ENCODE measurements around the gene SERPING1. TPM values are rescaled to one million over a fixed set of nuclear protein-coding genes. Genes with fewer than 3 reads are reported as not detected.

Gene SERPING1
- polyA plus RNA-seq, 1 of the 3 experiments (the other 2 are of a cell fraction), result 4.5 TPM

DNA sequence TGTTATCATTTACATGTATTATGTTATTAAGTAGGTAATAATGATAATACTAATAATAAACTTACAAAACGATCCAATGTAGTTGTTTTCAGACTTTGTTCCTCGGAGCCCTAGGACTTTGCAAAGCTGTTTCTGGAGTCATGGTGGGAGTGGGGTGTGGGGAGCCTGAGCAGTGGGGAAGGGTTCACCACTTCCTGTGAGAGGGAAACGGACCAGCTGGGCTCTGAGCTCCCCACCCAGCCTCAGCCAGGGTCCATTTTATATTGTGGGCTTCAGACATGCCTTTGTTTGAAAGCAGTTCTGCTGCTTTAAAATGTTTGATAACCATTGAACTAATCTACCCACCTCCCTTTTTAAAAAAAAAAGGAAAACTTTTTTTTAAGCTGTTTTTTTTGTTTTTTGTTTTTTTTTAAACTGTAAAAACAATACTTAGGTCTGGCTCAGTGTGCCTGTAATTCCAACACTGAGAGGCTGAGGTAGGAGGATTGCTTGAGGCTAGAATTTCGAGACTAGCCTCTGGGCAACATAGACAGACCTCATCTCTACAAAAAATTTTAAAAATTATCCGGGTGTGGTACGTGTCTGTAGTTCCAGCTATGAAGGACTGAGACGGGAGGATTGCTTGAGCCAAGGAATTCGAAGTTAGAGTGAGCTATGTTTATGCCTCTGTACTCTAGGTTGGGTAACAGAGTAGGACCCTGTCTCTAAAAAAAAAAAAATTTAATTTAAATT lies 7.0 kb downstream of the SERPING1 start:
- Histone ChIP-seq H3K27me3 (ENCODE audit: insufficient read depth) (no peaks in the 10 kb centered on the region; the same call in 1 of the 2 replicates), H3F3A (replicated peaks; ENCODE audit: insufficient read depth) (no peaks in the 10 kb centered on the region), H4K20me1 (ENCODE audit: insufficient read depth) (no peaks in the 10 kb centered on the region), H3K9me3 (no peaks in the 10 kb centered on the region), H3K27ac (ENCODE audit: low read depth in 2 of 2, low read length in 1 of 2) (no peak overlapping the region), H3K79me2 (ENCODE audit: insufficient read depth) (no peaks in the 10 kb centered on the region), H2AFZ (ENCODE audit: low read depth) (no peak overlapping the region), H3K36me3 (replicated peaks in 1 of 2; ENCODE audit: control insufficient read depth in 1 of 2, insufficient read depth in 2 of 2, low read length in 1 of 2) (no peaks in the 10 kb centered on the region), H3K4me1 (ENCODE audit: control insufficient read depth in 1 of 2, insufficient read depth in 2 of 2, low read depth in 1 of 2, low read length in 1 of 2) (no peaks in the 10 kb centered on the region), H3K9me2 (no peaks in the 10 kb centered on the region), H3K4me3 (ENCODE audit: low read depth in 2 of 2, low read length in 1 of 2) (no peak overlapping the region), H3K4me2 (no peak overlapping the region), H3K9ac (no peak overlapping the region)
- ChIA-PET CTCF (interaction anchor here (1.0 to 2.1 kb wide), 3 partner anchors 36 to 196 kb away, joined by 3 to 6 read pairs (median 6); partner anchors contain the start of gene UBE2L6), POLR2A (interaction anchor here (0.7 kb wide), 1 partner anchor 108 kb away, joined by 4 read pairs; the partner anchor contains the start of gene TMX2)
- no peak for DNase-seq
- TF ChIP-seq YY1 (IDR thresholded peaks at IDR 0.05; ENCODE audit: low read depth), result no peak
- TF ChIP-seq FOXM1 (IDR thresholded peaks at IDR 0.05; ENCODE audit: low read depth), result no peak
- TF ChIP-seq TCF12 (IDR thresholded peaks at IDR 0.05), result no peak
- no peak for TF ChIP-seq JUND (IDR thresholded peaks at IDR 0.05)
- TF ChIP-seq, protein P1, sequence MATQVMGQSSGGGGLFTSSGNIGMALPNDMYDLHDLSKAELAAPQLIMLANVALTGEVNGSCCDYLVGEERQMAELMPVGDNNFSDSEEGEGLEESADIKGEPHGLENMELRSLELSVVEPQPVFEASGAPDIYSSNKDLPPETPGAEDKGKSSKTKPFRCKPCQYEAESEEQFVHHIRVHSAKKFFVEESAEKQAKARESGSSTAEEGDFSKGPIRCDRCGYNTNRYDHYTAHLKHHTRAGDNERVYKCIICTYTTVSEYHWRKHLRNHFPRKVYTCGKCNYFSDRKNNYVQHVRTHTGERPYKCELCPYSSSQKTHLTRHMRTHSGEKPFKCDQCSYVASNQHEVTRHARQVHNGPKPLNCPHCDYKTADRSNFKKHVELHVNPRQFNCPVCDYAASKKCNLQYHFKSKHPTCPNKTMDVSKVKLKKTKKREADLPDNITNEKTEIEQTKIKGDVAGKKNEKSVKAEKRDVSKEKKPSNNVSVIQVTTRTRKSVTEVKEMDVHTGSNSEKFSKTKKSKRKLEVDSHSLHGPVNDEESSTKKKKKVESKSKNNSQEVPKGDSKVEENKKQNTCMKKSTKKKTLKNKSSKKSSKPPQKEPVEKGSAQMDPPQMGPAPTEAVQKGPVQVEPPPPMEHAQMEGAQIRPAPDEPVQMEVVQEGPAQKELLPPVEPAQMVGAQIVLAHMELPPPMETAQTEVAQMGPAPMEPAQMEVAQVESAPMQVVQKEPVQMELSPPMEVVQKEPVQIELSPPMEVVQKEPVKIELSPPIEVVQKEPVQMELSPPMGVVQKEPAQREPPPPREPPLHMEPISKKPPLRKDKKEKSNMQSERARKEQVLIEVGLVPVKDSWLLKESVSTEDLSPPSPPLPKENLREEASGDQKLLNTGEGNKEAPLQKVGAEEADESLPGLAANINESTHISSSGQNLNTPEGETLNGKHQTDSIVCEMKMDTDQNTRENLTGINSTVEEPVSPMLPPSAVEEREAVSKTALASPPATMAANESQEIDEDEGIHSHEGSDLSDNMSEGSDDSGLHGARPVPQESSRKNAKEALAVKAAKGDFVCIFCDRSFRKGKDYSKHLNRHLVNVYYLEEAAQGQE (IDR thresholded peaks at IDR 0.05; ENCODE audit: low read depth, low read length), result no peak
- TF ChIP-seq ELF1 (IDR thresholded peaks at IDR 0.05), result no peak
- TF ChIP-seq, protein P2, sequence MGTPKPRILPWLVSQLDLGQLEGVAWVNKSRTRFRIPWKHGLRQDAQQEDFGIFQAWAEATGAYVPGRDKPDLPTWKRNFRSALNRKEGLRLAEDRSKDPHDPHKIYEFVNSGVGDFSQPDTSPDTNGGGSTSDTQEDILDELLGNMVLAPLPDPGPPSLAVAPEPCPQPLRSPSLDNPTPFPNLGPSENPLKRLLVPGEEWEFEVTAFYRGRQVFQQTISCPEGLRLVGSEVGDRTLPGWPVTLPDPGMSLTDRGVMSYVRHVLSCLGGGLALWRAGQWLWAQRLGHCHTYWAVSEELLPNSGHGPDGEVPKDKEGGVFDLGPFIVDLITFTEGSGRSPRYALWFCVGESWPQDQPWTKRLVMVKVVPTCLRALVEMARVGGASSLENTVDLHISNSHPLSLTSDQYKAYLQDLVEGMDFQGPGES (IDR thresholded peaks at IDR 0.05; ENCODE audit: low read depth, low read length), result no peak
- no peak for TF ChIP-seq POLR2AphosphoS5 (IDR thresholded peaks at IDR 0.05; ENCODE audit: low read depth, low read length)
- TF ChIP-seq TEAD4 (IDR thresholded peaks at IDR 0.05; ENCODE audit: borderline replicate concordance, insufficient read depth), result no peak
- TF ChIP-seq, protein P3, sequence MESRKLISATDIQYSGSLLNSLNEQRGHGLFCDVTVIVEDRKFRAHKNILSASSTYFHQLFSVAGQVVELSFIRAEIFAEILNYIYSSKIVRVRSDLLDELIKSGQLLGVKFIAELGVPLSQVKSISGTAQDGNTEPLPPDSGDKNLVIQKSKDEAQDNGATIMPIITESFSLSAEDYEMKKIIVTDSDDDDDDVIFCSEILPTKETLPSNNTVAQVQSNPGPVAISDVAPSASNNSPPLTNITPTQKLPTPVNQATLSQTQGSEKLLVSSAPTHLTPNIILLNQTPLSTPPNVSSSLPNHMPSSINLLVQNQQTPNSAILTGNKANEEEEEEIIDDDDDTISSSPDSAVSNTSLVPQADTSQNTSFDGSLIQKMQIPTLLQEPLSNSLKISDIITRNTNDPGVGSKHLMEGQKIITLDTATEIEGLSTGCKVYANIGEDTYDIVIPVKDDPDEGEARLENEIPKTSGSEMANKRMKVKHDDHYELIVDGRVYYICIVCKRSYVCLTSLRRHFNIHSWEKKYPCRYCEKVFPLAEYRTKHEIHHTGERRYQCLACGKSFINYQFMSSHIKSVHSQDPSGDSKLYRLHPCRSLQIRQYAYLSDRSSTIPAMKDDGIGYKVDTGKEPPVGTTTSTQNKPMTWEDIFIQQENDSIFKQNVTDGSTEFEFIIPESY (IDR thresholded peaks at IDR 0.05; ENCODE audit: borderline replicate concordance, low read depth), result no peak
- TF ChIP-seq, protein P4, sequence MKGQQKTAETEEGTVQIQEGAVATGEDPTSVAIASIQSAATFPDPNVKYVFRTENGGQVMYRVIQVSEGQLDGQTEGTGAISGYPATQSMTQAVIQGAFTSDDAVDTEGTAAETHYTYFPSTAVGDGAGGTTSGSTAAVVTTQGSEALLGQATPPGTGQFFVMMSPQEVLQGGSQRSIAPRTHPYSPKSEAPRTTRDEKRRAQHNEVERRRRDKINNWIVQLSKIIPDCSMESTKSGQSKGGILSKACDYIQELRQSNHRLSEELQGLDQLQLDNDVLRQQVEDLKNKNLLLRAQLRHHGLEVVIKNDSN (IDR thresholded peaks at IDR 0.05; ENCODE audit: borderline replicate concordance, low read depth), result no peak
- TF ChIP-seq SMC3 (IDR thresholded peaks at IDR 0.05; ENCODE audit: low read depth, low read length), result no peak
- TF ChIP-seq CHD2 (IDR thresholded peaks at IDR 0.05; ENCODE audit: low read length, partially characterized antibody), result no peak
- no peak for TF ChIP-seq RCOR1 (IDR thresholded peaks at IDR 0.05; ENCODE audit: low read length)
- TF ChIP-seq, protein P5, sequence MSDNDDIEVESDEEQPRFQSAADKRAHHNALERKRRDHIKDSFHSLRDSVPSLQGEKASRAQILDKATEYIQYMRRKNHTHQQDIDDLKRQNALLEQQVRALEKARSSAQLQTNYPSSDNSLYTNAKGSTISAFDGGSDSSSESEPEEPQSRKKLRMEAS (IDR thresholded peaks at IDR 0.05; ENCODE audit: low read depth), result no peak
- TF ChIP-seq, protein P6, sequence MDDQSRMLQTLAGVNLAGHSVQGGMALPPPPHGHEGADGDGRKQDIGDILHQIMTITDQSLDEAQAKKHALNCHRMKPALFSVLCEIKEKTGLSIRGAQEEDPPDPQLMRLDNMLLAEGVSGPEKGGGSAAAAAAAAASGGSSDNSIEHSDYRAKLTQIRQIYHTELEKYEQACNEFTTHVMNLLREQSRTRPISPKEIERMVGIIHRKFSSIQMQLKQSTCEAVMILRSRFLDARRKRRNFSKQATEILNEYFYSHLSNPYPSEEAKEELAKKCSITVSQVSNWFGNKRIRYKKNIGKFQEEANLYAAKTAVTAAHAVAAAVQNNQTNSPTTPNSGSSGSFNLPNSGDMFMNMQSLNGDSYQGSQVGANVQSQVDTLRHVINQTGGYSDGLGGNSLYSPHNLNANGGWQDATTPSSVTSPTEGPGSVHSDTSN (IDR thresholded peaks at IDR 0.05), result no peak
- no peak for TF ChIP-seq MEF2A (IDR thresholded peaks at IDR 0.05; ENCODE audit: borderline replicate concordance, low read depth)
- TF ChIP-seq EZH2phosphoT487 (IDR thresholded peaks at IDR 0.05; ENCODE audit: borderline replicate concordance, low read depth), result no peak
- no peak for TF ChIP-seq GABPA (IDR thresholded peaks at IDR 0.05; ENCODE audit: low read depth)
- WGBS (ENCODE audit: low lambda C conversion rate), result 66% methylated on average over 8 of the region's 8 CpGs
